MG63 (cell line): ENCODE results near the gene SLC35F6. TPM values are rescaled to one million over a fixed set of nuclear protein-coding genes. Genes with fewer than 3 reads are reported as not detected.

Experiments used
- DNase-seq: peaks from one replicate; pipeline ENCODE4 v3.0.0-alpha.2; 2020
- H3K27me3 ChIP-seq: fragments of 250-450 bp; sonication (Bioruptor Pico); 2 replicates; pipeline ENCODE4 v1.5.1; 2020; ENCODE audit warnings: mild to moderate bottlenecking, moderate library complexity
- H3K36me3 ChIP-seq: fragments of 250-450 bp; sonication (Bioruptor Pico); 2 replicates; pipeline ENCODE4 v1.5.1; 2020; ENCODE audit warnings: mild to moderate bottlenecking, moderate library complexity
- H3K4me3 ChIP-seq: fragments of 250-450 bp; sonication (Bioruptor Pico); 2 replicates; pipeline ENCODE4 v1.5.1; 2020; ENCODE audit warnings: mild to moderate bottlenecking, moderate library complexity
- H3K9me3 ChIP-seq: fragments of 250-450 bp; sonication (Bioruptor Pico); 2 replicates; pipeline ENCODE4 v1.5.1; 2020; ENCODE audit warnings: mild to moderate bottlenecking, moderate library complexity
- total RNA-seq: library from RNA; depleted of rRNA; stranded (reverse); fragments of >200 nt; shearing (Covaris generic); gene quantifications from 2 replicates; pipeline ENCODE4 v1.2.3, GENCODE V29; 2014; ENCODE audit warnings: low replicate concordance

Gene SLC35F6
- total RNA-seq, 1 experiment from 2014 or later, result 31.0 TPM

GRCh38 chr2:26726228-26726627, 37.9 kb upstream of the SLC35F6 start:
- H3K36me3 ChIP-seq, result no peaks in the 10 kb centered on the region
- no peak for DNase-seq
- no peaks in the 10 kb centered on the region for H3K9me3 ChIP-seq
- H3K27me3 ChIP-seq, result no peaks in the 10 kb centered on the region
- no peak overlapping the region for H3K4me3 ChIP-seq

DNA sequence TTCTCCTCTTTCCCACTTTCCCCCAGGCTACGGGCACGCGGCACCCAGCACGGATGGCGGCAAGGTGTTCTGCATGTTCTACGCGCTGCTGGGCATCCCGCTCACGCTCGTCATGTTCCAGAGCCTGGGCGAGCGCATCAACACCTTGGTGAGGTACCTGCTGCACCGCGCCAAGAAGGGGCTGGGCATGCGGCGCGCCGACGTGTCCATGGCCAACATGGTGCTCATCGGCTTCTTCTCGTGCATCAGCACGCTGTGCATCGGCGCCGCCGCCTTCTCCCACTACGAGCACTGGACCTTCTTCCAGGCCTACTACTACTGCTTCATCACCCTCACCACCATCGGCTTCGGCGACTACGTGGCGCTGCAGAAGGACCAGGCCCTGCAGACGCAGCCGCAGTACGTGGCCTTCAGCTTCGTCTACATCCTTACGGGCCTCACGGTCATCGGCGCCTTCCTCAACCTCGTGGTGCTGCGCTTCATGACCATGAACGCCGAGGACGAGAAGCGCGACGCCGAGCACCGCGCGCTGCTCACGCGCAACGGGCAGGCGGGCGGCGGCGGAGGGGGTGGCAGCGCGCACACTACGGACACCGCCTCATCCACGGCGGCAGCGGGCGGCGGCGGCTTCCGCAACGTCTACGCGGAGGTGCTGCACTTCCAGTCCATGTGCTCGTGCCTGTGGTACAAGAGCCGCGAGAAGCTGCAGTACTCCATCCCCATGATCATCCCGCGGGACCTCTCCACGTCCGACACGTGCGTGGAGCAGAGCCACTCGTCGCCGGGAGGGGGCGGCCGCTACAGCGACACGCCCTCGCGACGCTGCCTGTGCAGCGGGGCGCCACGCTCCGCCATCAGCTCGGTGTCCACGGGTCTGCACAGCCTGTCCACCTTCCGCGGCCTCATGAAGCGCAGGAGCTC, 36.2 kb upstream of the SLC35F6 start:
- H3K27me3 ChIP-seq, result no peaks in the 10 kb centered on the region
- H3K4me3 ChIP-seq, result no peak overlapping the region
- no peak for DNase-seq
- H3K36me3 ChIP-seq, result no peaks in the 10 kb centered on the region
- no peaks in the 10 kb centered on the region for H3K9me3 ChIP-seq

DNA sequence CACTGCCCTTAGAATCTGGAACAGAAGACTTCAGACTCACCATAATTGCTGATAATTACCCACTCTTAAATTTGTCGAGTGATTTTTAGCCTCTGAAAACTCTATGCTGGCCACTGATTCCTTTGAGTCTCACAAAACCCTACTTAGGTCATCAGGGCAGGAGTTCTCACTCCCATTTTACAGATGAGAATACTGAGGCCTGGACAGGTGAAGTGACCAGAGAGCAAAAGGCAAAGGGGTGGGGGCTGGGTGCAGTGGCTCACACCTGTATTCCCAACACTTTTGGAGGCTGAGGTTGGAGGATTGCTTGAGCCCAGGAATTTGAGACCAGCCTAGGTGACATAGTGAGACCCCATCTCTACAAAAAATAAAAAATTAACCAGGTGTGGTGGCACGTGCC, 34.8 kb upstream of the SLC35F6 start:
- Histone ChIP-seq H3K9me3 (no peaks in the 10 kb centered on the region), H3K4me3 (no peak overlapping the region), H3K27me3 (no peaks in the 10 kb centered on the region), H3K36me3 (no peaks in the 10 kb centered on the region)
- DNase-seq, result no peak

GRCh38 chr2:26730549-26731344, 33.3 kb upstream of the SLC35F6 start:
- no peaks in the 10 kb centered on the region for H3K36me3 ChIP-seq
- H3K9me3 ChIP-seq, result no peaks in the 10 kb centered on the region
- no peak overlapping the region for H3K4me3 ChIP-seq
- DNase-seq, result no peak
- no peaks in the 10 kb centered on the region for H3K27me3 ChIP-seq

GRCh38 chr2:26731714-26732113, 32.4 kb upstream of the SLC35F6 start:
- no peaks in the 10 kb centered on the region for H3K27me3 ChIP-seq
- DNase-seq, result no peak
- no peaks in the 10 kb centered on the region for H3K36me3 ChIP-seq
- no peaks in the 10 kb centered on the region for H3K9me3 ChIP-seq
- H3K4me3 ChIP-seq, result no peak overlapping the region

- Histone ChIP-seq H3K27me3 (no peaks in the 10 kb centered on the region), H3K9me3 (no peaks in the 10 kb centered on the region), H3K36me3 (no peaks in the 10 kb centered on the region), H3K4me3 (no peak overlapping the region)
- no peak for DNase-seq
These were observed 31.6 kb upstream of the SLC35F6 start for GRCh38 chr2:26732446-26732845.

GRCh38 chr2:26733413-26733812, 30.7 kb upstream of the SLC35F6 start:
- Histone ChIP-seq H3K27me3 (no peaks in the 10 kb centered on the region), H3K4me3 (no peak overlapping the region), H3K36me3 (no peaks in the 10 kb centered on the region), H3K9me3 (no peaks in the 10 kb centered on the region)
- DNase-seq, result no peak

- Histone ChIP-seq H3K4me3 (no peak overlapping the region), H3K9me3 (no peaks in the 10 kb centered on the region), H3K36me3 (no peaks in the 10 kb centered on the region), H3K27me3 (no peaks in the 10 kb centered on the region)
- DNase-seq, result peak; percentile 72
These were observed 29.0 kb upstream of the SLC35F6 start for GRCh38 chr2:26735097-26735496.

- DNase-seq, result peak; percentile 8
- H3K36me3 ChIP-seq, result no peaks in the 10 kb centered on the region
These were observed 28.0 kb upstream of the SLC35F6 start for GRCh38 chr2:26735883-26736588.

DNA sequence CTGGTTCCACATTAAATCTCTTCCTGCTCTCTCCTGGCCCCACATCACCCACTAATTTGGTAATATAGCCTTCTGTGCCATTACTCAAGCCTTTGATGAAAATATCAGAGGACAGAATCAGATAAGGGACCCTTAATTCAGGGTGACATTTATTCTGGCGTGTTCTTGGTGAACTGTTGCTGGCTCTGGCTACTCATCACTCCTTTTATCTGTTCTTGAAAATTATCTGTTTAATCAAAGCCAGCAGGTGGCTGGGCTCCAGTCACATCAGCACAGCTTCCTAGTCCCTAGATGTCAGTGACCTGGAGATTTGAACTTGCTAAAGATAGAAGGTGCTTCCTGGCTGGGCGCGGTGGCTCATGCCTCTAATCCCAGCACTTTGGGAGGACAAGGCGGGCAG, 26.9 kb upstream of the SLC35F6 start:
- no peaks in the 10 kb centered on the region for H3K36me3 ChIP-seq
- no peaks in the 10 kb centered on the region for H3K27me3 ChIP-seq
- no peak overlapping the region for H3K4me3 ChIP-seq
- H3K9me3 ChIP-seq, result no peaks in the 10 kb centered on the region
- no peak for DNase-seq

More at GRCh38 chr2:26735883-26736588, 28.0 kb upstream of the SLC35F6 start:
- no peak overlapping the region for H3K4me3 ChIP-seq
- H3K9me3 ChIP-seq, result no peaks in the 10 kb centered on the region
- no peaks in the 10 kb centered on the region for H3K27me3 ChIP-seq

- no peaks in the 10 kb centered on the region for H3K27me3 ChIP-seq
- H3K4me3 ChIP-seq, result no peak overlapping the region
- no peaks in the 10 kb centered on the region for H3K9me3 ChIP-seq
- H3K36me3 ChIP-seq, result no peaks in the 10 kb centered on the region
- DNase-seq, result no peak
These were observed 25.6 kb upstream of the SLC35F6 start for GRCh38 chr2:26738481-26738880.

- no peak overlapping the region for H3K4me3 ChIP-seq
These were observed 24.6 kb upstream of the SLC35F6 start for GRCh38 chr2:26739514-26739913.

GRCh38 chr2:26740346-26740745, 23.7 kb upstream of the SLC35F6 start:
- no peak for DNase-seq
- H3K4me3 ChIP-seq, result no peak overlapping the region
- H3K27me3 ChIP-seq, result no peaks in the 10 kb centered on the region
- no peaks in the 10 kb centered on the region for H3K9me3 ChIP-seq
- H3K36me3 ChIP-seq, result no peaks in the 10 kb centered on the region

More at GRCh38 chr2:26739514-26739913, 24.6 kb upstream of the SLC35F6 start:
- H3K27me3 ChIP-seq, result no peaks in the 10 kb centered on the region
- H3K9me3 ChIP-seq, result no peaks in the 10 kb centered on the region
- no peak for DNase-seq
- no peaks in the 10 kb centered on the region for H3K36me3 ChIP-seq

DNA sequence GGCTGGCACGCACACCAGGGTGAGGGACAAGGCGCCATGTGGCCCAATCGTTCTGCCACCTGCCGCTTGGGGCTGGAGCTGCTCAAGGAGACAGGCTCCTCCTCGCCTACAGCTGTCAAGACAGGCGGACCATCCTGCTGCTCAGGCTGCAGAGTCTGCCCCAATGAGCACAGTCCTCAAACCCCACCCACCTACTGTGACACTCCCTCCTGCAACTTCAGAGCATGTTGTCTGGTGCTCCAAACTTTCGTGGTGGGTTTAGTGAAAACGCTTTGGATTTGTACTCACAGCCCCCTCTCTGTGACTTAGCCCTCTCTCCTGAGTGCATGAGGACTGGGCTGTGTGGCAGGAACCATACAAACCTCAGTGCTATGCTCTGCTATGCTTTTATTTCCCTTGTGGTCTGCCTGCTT, 23.2 kb upstream of the SLC35F6 start:
- Histone ChIP-seq H3K9me3 (no peaks in the 10 kb centered on the region), H3K4me3 (no peak overlapping the region), H3K36me3 (no peaks in the 10 kb centered on the region), H3K27me3 (no peaks in the 10 kb centered on the region)
- no peak for DNase-seq

- Histone ChIP-seq H3K36me3 (no peaks in the 10 kb centered on the region), H3K27me3 (no peaks in the 10 kb centered on the region), H3K4me3 (no peak overlapping the region), H3K9me3 (no peaks in the 10 kb centered on the region)
- no peak for DNase-seq
These were observed 21.9 kb upstream of the SLC35F6 start for GRCh38 chr2:26742048-26742770.

GRCh38 chr2:26743852-26744251, 20.2 kb upstream of the SLC35F6 start:
- no peak for DNase-seq
- Histone ChIP-seq H3K27me3 (no peaks in the 10 kb centered on the region), H3K36me3 (no peaks in the 10 kb centered on the region), H3K4me3 (no peak overlapping the region), H3K9me3 (no peaks in the 10 kb centered on the region)
